ENCODE results near the gene GALNT10.

- TF ChIP-seq CTCF (IDR thresholded peaks at IDR 0.05) (no peak), POLR2A (IDR thresholded peaks at IDR 0.05) (no peak)
Observed at GRCh38 chr5:154258531-154259217, 68.1 kb downstream of the GALNT10 start.

Data from body of pancreas (tissue), 4 donors.